DMS 273 (cell line): ENCODE measurements around the gene KRT71.
A peak's percentile ranks its signal among the peaks of the same experiment; 100 is the strongest.

Experiments used
- DNase-seq: peaks from one replicate; lab custom pipeline; 2025; ENCODE audit not compliant: unreplicated experiment; lab: John Stamatoyannopoulos, UW

The KRT71 gene

GRCh38 chr12:52575948-52576347 lies 23.0 kb upstream of the KRT71 start:
- DNase-seq = no peak

GRCh38 chr12:52575256-52575655 lies 22.3 kb upstream of the KRT71 start:
- no peak for DNase-seq

DNA sequence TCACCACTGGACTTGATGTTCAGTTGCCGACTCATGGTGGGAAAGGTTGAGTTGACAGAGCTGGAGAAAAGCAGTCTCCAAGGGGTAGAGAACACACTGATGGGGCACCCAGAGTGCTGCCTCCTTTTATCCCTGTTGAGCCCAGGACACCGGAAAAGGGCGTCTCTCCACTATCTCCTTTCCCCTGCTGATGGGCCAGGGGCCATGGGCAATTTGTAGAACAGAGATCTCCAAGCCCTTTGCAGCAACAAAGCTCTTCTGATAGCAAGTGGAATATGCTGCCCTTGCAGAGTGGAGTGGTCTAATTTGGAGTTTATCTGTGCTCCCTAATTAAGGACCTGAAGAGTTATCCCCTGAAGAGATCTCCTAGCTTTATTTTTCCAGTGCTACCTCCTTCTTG lies 20.8 kb upstream of the KRT71 start, which contains the start of gene KRT74:
TSS of gene KRT74 (minus strand) at position 101 of the 400 bp plus-strand sequence. CDS start at position 35, 66 bp downstream.
- DNase-seq = no peak

GRCh38 chr12:52573306-52573705 lies 20.4 kb upstream of the KRT71 start:
- no peak for DNase-seq

GRCh38 chr12:52570511-52570910 lies 17.6 kb upstream of the KRT71 start:
- no peak for DNase-seq

GRCh38 chr12:52568111-52568510 lies 15.2 kb upstream of the KRT71 start:
- no peak for DNase-seq

DNA sequence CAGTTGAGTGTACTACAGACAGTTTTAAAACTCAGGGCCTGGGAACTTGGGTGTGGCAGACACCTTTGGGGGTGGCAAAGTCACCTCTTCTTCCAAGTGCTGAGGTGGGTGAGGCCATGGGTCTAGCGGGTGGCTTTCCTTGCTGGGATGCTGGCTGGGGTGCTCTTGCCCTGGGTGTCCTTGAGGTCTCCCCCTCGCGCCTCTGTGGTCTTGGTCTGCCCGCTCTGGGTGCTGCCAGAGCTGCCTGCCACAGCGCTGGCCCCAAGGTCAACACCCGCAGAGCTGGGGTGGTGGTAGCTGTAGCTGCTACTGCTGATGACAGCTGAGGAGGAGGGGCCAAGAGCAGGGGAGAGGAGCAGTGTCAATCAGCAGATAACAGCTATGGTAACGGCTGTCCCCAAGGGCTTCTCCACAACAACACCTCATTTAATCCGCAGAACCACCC lies 13.9 kb upstream of the KRT71 start:
- DNase-seq = peak; percentile 42

DNA sequence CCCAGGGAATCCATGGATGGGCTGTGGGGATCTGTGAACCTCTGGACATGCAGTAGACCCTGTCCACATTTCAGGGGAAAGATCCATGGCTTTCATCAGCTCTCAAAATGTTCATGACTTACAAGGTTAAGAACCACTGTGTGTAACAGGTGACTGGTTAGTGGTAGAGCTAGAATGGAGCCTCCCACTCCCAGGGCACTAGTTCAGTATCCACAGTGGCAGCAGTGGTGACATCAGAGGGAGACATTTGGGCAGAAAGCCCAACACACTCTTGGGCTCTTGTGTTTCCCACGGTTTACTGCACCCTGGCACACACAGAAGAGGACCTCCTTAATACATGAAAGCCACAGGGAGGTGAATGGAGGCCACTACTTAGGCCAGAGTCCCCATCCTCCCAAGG lies 11.6 kb upstream of the KRT71 start:
- no peak for DNase-seq

- peak; percentile 8 for DNase-seq
These were observed 9.0 kb upstream of the KRT71 start for GRCh38 chr12:52561880-52562449.

- no peak for DNase-seq
These were observed 7.0 kb upstream of the KRT71 start for GRCh38 chr12:52559979-52560378.

- DNase-seq = no peak
These were observed 6.0 kb upstream of the KRT71 start for GRCh38 chr12:52558781-52559445.

DNA sequence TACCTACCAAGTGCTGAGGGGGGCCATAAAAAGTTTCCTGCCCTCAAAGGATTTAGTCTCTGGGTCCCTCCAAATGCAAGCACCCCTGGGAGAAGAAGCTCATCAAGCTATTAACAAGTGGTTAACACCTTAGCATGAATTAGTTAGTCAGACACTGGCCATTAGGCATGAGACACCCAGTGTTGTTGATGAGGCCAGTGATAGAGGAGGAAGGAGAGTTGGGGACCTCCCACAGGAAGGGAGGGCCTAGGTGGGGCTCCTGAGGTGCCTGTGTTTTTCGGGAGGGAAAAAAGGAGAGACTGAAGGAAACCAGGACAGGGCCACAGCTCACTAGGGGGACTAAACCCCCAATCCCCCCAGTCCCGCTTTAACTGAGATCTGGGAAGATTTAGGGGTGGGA lies 4.5 kb upstream of the KRT71 start:
- DNase-seq = no peak

GRCh38 chr12:52555577-52555976 lies 2.6 kb upstream of the KRT71 start:
- DNase-seq = no peak

DNA sequence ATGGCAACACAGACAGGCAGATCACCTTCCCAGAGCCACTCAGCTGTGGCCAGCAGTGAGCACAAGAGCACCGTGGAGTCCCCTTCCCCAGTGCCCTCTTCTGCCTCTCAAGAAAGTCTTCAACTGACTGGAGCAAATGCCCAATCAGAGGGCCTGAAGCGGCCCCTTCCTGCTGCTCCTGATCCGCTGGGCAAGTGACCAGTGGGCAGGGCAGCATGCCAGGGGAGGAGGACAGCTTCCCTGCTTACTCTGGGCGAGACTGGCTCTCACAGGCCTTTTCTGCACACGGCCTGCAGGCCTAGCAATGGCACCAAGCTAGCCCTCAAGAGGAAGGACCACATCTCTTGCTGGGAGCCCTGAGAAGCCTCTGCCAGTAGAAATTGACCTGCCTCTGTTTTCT lies 890 bp downstream of the KRT71 start:
- no peak for DNase-seq

- DNase-seq = no peak
These were observed 1.6 kb downstream of the KRT71 start for GRCh38 chr12:52551216-52551865.

DNA sequence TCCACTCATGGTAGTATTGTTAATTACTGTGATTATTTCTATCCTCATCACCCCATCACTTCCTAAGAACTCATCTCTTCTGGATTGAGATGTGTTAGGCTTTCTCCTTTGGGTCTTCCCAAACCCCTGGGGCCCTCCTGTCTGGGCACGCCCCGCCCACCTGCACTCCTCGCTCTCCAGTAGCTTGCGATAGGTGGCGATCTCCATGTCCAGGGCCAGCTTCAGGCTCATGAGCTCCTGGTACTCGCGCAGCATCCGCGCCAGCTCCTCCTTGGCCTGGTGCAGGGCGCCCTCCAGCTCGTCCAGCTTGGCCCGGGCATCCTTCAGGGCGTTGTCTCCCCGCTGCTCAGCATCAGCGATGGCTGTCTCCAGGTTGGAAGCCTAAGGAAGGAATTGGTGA lies 6.8 kb downstream of the KRT71 start:
- no peak for DNase-seq

GRCh38 chr12:52543985-52544883 lies 8.7 kb downstream of the KRT71 start:
- no peak for DNase-seq

GRCh38 chr12:52542785-52543318 lies 10.1 kb downstream of the KRT71 start:
- no peak for DNase-seq

GRCh38 chr12:52542157-52542556 lies 10.8 kb downstream of the KRT71 start:
- no peak for DNase-seq

DNA sequence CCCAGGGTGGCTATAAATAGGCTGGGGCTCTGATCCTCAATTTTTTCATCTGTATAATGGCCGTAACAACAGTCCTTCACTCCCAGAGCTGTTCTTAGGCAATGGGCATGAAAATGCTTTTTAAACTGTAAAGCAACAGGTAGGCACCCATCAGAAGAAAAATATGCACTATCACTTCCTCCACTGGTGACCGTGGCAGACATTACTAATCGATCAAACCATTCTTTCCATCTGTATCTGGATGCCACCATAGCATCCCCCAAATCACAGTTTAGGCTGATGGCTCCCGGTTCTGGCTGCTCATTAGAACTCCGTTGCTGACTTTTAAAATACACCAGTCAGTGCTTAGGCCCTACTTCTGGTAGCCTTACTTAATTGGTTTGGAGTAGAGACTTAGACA lies 11.2 kb downstream of the KRT71 start:
- no peak for DNase-seq

GRCh38 chr12:52540531-52540930 lies 12.4 kb downstream of the KRT71 start:
- DNase-seq = no peak
